HG02973 (cell line): Measurements from ENCODE around the gene HTRA3.

ENCODE experiments used
- ATAC-seq: cut with Tn5 transposase; IDR thresholded peaks from one replicate; pipeline ENCODE4 v1.9.1; 2021; ENCODE audit warnings: moderate library complexity; ENCODE audit not compliant: unreplicated experiment

HTRA3 gene

GRCh38 chr4:8245884-8246833 is 23.4 kb upstream of the HTRA3 start:
- no peak for ATAC-seq

DNA sequence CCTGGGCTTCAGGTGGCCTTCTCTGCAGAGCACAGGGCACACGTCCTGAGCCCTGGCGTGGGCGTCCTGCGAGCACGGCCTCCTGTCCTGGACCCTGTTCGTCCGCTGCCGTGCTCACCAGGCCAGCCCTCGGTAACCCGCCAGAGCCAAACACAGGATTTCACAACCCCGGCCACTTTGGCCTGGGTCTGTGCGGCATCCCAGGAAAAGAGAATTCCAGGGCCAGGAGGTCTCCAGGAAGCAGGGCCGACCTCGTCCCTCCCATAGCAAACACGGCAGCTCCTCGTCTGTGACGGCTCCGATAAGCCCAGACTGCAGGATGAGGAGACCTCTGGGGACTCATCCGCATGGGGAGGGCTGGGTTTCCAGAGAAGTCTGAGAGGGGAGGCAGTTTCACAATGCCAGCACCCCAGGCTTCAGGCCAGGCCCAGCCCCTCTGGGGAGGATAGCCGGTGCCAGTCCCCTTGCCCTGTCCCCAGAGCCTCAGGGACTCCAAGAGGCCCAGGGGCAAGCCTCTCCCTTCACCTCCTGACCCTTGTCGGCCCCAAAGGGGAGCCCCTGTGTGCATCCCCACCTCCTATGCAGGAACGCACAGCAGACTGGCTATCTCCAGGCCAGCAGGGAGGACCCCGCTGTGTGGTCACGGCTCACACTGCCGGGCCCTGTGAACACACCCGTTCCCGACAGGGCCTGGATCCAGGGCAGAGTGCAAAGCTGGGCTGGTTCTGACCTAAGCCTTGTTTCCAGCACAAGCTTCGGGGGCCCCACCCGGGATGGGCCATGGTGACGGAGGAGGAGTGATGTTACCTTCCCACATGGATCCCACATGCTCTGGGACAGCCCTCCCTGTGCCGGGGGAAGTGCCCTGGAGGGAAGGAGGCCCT is 22.3 kb upstream of the HTRA3 start:
- ATAC-seq = no peak

DNA sequence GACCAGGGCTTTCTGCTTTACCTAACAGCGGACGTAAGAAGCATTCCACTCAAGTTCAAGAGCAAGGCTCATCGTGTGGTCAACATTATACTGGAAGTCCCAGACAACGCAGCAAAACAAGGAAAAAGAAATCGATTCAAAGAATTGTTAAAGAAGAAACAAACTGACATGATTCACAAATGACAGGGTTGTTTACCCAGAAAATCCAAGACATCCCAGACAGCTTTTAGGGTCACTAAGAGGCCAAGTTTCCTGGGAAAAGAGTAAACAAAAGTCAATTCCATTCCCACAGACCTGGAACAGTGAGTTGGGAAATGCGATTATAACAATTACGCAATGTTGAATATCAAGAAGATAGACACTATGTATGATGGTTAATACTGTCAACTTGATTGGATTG is 21.5 kb upstream of the HTRA3 start:
- no peak for ATAC-seq

DNA sequence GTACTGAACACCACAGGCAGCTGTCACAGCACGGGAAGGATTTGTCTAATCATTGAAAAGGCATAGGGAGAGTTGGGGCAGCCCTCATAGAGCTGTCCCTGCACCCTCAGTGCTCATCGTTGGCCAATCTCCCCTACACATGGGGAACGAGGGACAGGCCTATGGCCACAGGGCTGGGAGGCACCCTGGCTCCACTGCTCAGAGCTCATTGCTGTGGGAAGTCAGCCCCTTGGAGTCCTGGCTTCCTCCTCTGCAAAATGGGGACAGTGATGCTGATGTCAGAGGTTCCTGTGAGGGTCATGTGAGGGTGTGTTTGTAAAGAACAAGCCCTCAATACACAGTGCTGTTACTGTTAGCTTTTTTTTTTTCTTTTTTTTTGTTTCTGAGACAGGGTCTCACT is 19.3 kb upstream of the HTRA3 start:
- ATAC-seq = no peak

DNA sequence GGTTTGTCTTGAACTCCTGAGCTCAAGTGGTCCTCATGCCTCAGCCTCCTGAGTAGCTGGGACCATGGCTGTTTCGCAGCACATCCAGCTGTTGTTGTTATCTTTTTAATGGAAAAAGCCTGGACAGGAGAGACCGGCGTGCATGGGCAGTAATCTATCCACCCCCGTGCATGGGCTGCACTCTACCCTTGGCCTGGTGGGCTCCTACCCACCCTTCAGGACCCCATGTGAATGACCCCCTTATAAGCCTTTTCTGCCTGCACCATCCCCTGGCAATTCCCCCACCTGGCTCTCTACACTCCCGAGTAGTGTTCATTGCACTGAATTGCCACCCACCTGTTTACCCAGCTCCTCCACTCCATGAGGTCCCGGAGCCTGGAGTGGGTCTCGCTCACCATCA is 18.9 kb upstream of the HTRA3 start:
- no peak for ATAC-seq

DNA sequence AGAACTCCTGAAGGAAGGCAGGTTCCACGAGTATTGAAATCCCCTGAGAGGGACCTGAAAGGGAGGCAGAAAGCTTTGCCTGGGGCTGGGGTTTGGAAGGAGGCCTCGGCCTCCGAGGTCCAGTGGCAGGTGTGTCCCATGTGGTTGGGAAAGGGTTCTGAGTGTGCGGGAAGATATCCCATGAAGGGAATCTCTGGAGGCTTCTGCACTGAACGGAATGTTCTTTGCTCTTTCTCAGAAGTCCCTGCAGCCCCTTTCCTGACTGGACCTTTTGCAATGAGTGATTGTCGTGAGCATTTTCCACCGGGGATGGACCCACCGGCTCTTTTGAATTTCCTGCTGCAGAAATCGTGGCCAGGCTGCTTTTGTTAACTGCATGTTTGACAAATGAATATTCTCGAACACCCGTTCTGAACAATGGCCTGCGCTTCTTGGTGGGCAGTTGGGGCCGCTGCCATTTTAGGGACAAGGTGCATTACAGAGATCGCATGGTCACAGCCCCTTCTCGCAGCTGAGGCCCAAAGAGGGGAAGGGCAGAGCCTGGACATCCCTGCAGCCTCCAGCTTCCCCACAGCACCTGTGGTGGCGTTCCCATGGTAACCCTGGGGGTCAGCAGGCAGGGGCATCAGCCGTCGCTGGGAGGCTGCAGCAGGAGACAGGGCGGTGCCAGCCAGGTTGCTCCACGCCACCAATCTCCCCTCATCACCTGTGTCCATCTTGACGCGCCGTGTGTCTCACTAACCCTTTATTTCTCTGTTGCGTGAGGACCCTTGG is 18.3 kb upstream of the HTRA3 start:
- ATAC-seq = no peak

- no peak for ATAC-seq
Observed at GRCh38 chr4:8252301-8253173, 17.0 kb upstream of the HTRA3 start.

DNA sequence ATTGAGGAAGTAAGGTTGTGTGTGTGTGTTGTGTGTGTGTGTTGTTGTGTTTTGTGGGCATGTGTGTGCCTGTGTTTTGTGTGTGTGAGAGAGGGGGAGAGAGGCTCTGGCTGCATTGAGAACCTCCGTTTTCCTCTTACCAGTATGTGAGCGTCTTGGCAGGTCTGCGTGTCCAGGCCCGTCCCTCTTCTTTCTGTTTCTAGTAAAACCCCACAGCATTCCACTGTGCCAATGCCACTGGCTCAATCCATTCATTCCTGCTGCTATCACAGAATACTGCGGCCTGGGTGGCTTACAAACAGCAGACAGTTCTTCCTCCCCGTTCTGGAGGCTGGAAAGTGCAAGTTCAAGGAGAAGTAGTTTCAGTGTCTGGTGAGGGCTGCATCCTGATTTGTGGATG is 15.5 kb upstream of the HTRA3 start:
- ATAC-seq = no peak

DNA sequence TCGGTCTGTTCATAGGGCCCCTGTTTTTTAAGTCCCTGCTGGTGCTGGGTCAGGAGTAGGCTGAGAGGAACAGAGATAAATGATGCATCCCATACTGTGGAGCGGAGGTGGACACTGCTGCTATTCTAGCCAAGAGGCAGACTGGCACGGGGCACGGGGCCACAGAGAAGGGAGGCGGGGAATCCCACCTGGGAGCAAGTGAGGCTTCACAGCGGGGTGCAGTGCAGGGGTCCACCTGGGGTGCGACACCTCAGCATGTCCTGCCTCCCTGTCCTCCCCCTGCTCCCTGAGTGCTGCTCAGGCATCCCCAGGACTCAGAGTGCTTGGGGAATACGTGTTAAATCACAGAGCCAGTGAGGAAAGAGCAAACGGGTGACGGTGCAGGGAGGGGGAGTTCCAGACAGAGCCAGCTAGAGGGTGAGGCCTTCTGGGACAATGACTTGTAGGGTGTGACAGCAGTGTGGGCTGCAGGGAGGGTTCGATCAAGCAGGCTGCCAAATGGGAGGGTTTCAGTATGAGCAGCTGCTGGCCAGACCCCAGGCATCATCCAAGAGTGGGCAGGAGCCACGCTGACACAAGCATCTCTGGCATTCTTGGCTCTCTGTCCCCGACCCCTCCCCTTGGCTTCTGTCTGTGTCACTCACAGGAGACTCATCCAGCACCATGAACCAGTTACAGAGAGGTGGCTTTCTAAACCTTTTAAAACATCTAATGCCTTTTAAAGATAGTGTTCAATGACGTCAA is 13.7 kb upstream of the HTRA3 start:
- ATAC-seq = no peak

GRCh38 chr4:8257854-8258253 is 11.7 kb upstream of the HTRA3 start:
- ATAC-seq = no peak

- ATAC-seq = no peak
Observed at GRCh38 chr4:8258552-8259212, 10.9 kb upstream of the HTRA3 start.

- no peak for ATAC-seq
Observed at GRCh38 chr4:8259743-8260430, 9.7 kb upstream of the HTRA3 start.

GRCh38 chr4:8260656-8261111 is 8.9 kb upstream of the HTRA3 start:
- ATAC-seq = no peak

- ATAC-seq = no peak
Observed at GRCh38 chr4:8261851-8262535, 7.6 kb upstream of the HTRA3 start.

- ATAC-seq = no peak
Observed at GRCh38 chr4:8262637-8263322, 6.8 kb upstream of the HTRA3 start.

DNA sequence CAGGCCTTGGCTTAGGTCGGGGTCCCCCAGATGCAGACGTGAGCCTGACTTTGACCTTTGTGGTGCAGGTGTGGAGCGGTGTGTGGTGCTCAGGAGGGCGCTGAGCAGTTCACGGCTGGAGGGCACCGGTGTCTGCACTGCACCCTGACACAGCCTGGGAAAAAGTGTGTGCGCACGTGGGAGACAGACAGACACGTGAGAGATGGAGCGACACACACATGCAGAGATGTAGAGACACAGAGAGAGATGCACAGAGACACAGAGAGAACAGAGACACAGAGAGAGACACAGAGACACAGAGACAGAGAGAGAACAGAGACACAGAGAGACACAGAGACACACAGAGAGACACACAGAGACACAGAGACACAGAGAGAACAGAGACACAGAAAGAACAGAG is 6.2 kb upstream of the HTRA3 start:
- ATAC-seq = no peak

- ATAC-seq = no peak
Observed at GRCh38 chr4:8264106-8264505, 5.4 kb upstream of the HTRA3 start.
